ENCODE results near the gene CLASP1. TPM values are rescaled to one million over a fixed set of nuclear protein-coding genes. Genes with fewer than 3 reads are reported as not detected.

CLASP1 gene
- total RNA-seq, 1 experiment from 2014 or later = 33.6 TPM

DNA sequence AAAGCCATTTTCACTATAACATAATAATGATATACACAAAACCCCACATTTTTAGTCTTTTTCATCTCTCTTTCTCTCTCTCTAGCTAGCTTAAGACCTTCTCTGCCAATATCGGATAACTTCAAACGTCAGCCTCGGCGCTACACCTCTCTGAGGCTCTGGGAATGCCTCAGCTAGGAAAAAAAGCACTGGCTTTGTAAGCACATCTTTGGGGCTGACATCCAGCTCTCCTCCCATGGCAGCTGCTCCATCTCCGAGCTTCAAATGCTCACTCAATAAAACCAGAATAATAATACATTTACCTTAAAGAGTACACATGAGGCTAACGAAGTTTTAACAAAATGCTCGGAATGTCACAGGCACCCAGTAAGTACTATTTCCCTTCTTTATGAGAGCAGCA, 107.8 kb downstream of the CLASP1 start:
- no peak for DNase-seq (ENCODE audit: low spot score)

DNA sequence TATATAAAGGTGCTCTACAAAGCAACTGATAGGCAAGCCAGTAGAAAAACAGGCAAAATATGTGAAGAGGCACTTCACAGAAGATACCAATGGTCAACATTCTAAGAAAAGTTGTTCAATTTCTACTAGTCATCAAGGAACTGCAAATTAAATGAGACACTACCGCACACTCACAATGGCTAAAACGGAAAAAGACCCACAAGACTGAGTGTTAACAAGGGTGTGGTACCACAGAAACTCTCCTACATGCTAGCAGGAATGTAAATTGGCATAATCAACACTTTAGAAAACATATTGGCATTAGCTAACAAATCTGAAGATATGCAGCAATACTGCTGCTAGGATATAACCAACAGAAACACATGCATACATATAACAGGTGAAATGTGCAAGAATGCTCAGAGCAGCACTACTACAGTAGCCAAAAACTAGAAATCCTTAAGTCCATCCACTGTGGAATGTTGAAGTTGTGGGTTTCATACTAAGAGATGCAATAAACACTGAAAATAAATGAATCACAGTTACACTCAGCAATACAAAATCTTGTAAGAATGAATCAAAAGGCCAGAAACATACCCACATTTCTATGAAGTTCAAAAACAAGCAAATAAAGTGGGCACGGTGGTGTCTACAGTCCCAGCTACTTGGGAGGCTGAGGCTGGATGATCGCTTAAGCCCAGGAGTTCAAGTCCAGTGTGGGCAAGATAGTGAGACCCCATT, 109.4 kb downstream of the CLASP1 start:
- DNase-seq (ENCODE audit: low spot score) = no peak

DNA sequence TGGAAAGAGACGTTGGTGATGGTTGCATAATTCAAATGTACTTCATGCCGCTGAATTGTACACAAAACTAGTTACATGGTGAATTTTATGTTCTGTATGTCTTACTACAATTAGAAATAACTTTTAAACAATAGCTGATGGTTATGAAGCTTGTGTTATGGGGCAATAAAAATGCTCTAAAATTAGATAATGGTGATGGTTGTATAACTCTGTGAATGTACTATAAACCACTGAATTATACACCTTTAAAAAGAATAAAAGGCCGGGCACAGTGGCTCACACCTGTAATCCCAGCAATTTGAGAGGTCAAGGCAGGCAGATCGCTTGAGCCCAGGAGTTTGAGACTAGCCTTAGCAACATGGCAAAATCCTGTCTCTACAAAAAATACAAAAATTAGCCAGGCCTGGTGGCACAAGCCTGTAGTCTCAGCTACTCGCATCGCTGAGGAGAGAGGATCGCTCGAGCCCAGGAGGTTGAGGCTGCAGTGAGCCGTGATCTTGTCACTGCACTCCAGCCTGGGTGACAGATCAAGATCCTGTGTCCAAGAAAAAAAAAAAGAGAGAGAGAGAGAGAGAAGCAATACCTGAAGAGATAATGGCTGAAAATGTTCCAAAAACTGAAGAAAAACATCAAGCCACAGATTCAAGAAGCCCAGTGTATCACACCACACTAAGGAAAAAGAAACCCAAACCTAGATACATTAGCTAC, 112.3 kb downstream of the CLASP1 start:
- no peak for DNase-seq (ENCODE audit: low spot score)

- DNase-seq (ENCODE audit: low spot score) = no peak
These were observed 112.9 kb downstream of the CLASP1 start for GRCh38 chr2:121536347-121536746.

DNA sequence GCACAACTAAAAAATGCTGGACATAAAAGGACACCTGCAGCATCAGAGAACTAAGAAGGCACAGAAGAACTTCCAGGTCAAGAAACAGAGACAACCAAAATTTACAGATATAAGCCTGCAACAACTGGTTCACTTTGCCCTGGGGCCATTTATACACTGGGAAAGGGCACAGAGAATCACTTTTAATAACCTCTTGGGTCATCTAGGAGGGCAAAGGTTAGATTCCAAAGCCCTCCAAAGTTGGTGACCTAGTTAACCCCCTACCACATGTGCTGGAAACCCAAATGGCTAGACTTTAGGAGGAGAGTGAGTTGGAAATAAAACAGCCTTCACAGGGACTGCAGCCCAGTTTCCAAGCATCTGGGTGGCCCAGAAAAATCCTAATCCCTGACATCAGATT, 115.3 kb downstream of the CLASP1 start:
- no peak for DNase-seq (ENCODE audit: low spot score)

DNA sequence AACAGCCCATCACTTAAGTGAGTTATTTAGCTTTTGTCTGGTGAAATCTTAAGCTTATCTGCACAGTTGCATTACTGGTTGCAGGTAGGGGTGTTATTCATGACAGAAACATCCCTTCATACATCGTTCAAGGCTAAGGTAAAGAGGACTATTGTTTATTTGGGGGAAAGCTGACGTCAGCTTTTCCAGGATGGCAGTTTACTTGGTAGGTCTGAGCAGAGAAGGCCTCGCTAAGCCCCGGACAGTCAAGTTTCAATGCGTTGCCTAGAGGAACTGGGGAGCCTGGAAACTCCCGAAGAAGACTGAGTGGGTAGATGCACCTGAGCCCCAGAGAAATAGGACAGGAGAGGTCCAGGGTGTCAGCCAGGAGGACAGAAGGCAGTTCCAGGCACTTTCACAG, 116.4 kb downstream of the CLASP1 start:
- peak; percentile 18 for DNase-seq (ENCODE audit: low spot score)

GRCh38 chr2:121532347-121532766, 116.9 kb downstream of the CLASP1 start:
- DNase-seq (ENCODE audit: low spot score) = peak; percentile 62

GRCh38 chr2:121530212-121530705, 119.0 kb downstream of the CLASP1 start:
- DNase-seq (ENCODE audit: low spot score) = peak; percentile 56

GRCh38 chr2:121529439-121530211, 119.6 kb downstream of the CLASP1 start:
- DNase-seq (ENCODE audit: low spot score) = peak; percentile 54

GRCh38 chr2:121527009-121527682, 122.1 kb downstream of the CLASP1 start:
- no peak for DNase-seq (ENCODE audit: low spot score)

DNA sequence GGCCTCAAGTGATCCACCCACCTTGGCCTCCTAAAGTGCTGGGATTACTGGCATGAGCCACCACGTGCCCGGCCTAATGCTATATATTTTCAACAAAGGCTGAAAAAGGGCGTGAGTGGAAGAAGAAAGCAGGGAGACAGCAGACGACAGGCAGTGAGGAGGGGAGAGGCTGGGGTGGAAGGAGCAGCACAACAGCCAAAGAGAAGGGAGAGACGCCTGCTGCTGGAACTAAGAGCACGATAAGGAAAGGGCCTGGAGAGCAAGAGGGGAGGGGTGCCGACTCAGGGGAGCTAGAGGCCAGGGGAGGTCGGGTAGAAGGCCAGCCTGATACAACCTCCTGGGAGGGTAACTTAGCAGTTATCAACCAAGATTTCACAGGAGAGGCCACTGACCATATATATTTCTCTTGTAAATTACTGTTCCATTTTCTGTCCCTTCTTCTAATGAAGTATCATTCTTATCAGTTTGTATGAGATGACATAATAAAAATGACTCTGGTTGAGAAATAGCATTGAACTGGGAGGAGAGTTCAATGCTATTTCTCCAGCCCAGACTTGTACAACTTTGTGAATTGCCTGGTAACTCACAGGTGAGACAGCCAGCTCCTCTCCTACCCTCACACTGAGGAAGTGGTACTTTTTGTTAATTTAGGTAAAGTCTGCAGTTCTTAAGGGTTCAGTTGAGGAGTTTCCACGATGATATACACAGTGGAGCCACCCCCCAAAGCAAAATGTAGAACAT, 124.4 kb downstream of the CLASP1 start:
- no peak for DNase-seq (ENCODE audit: low spot score)

DNA sequence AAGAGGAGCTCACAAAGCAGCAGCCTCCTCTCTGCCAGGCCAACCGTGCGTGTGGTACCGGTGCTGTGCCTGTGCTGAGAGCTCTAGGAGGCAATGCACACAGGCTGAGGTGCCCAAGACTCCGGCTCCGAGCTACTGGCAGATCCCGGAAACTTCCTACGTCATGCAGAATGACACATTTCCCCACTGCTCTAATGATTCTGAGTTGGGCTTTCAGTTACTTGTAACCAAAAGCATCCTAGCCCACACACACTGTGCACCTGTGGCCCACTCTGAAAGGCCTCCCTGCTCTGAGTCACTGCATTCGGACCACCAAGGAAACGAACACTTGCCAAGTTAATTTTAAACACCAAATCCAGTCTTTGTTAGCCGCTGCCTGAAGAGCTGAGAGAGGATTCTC, 127.9 kb downstream of the CLASP1 start:
- DNase-seq (ENCODE audit: low spot score) = no peak

GRCh38 chr2:121520641-121520994, 128.6 kb downstream of the CLASP1 start:
- DNase-seq (ENCODE audit: low spot score) = no peak

DNA sequence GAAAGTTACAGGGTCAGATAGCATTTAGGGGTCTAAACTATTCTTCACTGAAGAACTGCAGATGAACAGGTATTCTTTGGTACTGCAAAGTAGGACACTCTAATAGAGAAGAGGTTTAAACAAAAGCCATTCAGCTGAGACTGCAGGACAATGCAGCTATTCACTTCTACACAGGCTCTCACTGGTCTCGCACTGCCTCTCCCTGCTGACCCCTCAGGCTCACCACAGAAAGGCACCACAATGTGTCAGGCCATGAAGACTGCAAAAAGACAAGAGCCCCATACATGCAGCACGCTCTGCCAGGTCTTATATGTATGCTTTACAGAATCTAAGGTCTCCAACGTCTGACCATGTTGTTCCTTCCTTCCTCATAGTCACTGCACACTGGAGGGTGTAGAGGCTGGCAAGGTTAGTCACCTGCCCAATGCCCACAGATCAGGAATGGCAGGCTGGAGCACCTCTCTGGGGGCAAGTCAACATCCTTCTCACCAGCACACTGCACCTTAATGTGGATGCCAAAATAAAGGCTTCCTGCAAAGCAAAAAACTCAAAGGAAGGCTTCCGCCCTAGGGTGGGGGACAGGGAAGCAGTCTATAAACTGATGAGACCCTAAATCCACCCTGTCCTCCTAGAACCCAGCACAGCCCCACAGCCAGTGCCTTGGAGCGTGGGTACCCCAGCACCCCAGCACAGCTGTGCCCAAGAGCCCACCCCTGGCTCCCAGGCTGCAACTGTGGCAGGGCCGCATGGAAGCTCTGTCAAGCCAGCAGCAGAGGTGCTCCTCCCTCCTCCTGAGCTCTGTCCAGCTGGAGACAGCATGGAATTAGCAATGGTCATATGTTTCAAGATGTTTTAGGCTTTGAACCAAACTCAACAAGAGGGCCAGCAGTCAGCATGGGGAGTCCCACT, 129.3 kb downstream of the CLASP1 start:
- no peak for DNase-seq (ENCODE audit: low spot score)

DNA sequence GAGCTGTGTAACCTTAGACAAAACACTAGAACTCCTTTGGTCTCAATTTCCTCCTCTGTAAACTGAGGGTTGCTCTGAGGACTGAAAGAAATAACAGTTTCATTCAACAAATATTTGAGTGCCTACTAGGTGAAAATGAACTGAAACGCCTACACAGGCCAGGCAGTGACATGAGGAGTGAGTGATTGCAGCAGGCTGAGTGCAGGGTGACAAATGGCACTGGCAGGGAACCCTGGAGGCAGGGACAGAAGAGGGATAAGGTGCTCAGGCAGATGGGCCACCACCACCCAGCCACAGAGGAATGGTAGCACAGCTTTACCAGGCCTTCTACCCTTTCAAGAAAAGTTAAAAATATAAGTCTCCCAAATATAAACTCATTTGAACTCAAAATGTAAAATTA, 130.1 kb downstream of the CLASP1 start:
- DNase-seq (ENCODE audit: low spot score) = no peak

DNA sequence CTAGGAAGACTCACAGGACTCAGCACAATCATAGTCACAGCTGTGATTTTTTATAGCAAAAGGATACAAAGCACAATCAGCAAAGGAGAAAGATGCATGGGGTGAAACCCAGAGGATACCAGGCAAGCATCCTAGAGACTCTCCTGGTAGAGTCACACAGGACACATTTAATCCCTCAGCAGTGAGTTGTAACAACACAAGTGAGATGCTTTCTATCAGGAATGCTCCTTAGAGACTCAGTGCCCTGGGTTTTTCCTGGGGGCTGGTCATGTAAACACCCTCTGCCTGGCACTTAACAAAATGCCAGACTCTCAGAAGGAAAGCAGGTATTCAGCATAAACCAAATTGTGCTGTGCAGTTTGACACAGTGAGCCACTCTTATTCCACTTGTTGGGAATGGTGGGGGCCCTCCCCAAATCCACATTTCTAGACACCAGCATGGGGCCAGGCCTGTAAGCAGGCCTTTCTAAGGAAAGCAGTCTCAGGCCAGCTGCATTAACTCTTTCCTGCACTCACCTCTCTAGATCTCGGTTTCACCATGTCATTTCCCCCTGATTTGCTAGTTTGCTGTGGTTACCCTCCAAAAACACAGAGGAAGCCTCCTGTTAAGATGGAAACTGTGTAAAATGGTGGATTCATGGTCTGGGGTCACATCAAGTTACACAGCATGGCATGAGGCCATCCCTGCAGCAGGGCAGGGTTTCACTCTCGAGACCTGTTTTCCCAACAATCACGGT, 135.5 kb downstream of the CLASP1 start:
- DNase-seq (ENCODE audit: low spot score) = no peak

GRCh38 chr2:121510857-121511256, 138.4 kb downstream of the CLASP1 start:
- no peak for DNase-seq (ENCODE audit: low spot score)

DNA sequence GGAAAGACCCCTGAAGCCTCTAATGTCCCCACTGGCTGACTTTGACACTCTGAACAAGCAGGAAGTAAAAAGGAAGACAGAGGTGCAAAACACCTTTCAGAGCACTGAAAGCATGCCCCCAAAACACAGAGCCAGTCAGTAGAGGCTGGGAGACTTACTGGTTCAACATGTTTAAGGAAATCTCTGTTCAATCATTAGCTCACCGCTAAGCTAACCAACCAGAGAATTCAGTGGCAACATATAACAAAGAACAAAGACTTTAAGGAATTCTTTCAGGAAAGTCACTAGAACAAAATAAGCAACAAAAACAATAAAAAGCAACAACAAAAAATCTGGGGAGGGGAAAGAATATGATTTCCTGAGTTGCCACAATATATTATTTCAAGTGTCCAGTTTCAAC, 142.6 kb downstream of the CLASP1 start:
- no peak for DNase-seq (ENCODE audit: low spot score)

DNA sequence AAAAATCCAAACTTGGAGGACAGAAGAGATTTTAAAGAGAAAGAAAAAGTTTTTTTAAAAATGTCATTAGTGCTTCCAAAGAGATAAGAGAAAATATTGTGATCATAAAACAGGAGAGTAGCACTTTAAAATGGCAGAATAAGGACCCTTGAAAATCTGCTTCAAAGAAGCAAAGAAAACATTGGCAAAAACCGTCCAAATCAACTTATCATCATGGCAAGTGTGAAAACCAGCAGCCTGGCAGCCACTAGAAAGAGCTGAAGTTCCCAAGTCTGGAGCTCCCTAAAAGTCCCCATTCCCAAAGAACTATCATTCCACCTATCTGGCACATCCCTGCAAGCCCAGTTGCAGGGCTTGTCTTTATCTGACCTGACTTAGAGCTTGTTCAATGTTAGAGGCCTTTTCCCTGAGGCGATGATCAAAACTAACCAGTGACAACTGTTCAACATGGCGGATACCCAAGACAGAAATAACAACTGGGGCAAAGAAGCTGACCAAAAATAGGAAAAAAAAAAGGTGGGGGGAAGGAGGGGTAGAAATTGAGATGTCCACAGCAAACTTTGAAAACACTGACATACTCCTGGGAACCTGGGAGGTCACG, 143.2 kb downstream of the CLASP1 start:
- no peak for DNase-seq (ENCODE audit: low spot score)
